Breast epithelium (tissue), 4 donors: ENCODE data around the gene RELB. TPM values are rescaled to one million over a fixed set of nuclear protein-coding genes. Genes with fewer than 3 reads are reported as not detected.

ENCODE experiments used
- DNase-seq, 2 donors: peaks; one replicate each; pipeline ENCODE4 v3.0.0-alpha.2; 2019; ENCODE audit warnings: low spot score in 2 of 2
- H3K27ac ChIP-seq, 2 donors: fragments of 200-600 bp; sonication (generic) in 1 of 2; one replicate each; pipeline ENCODE4 v1.5.1; 2016 to 2019; ENCODE audit warnings: mild to moderate bottlenecking in 1 of 2
- H3K27me3 ChIP-seq, 2 donors: fragments of 200-600 bp; sonication (generic) in 1 of 2; one replicate each; pipeline versions ENCODE4 v1.5.1 to v1.6.0; 2017 to 2019; ENCODE audit warnings: control low read depth in 1 of 2, mild to moderate bottlenecking in 1 of 2
- H3K36me3 ChIP-seq: fragments of 200-600 bp; one replicate; pipeline ENCODE4 v1.5.1; 2019
- H3K4me1 ChIP-seq, 2 donors: fragments of 200-600 bp; sonication (generic); one replicate each; pipeline ENCODE4 v1.5.1; 2016 to 2019; ENCODE audit warnings: control low read depth in 1 of 2
- H3K4me3 ChIP-seq, 3 donors: fragments of 200-600 bp; sonication (generic); 1 replicate in 2 of 3; 2 replicates in 1 of 3; pipeline ENCODE4 v1.5.1; 2016 to 2019; ENCODE audit warnings: mild to moderate bottlenecking in 3 of 3, moderate library complexity in 2 of 3
- H3K9me3 ChIP-seq, 2 donors: fragments of 200-600 bp; sonication (generic) in 1 of 2; one replicate each; pipeline ENCODE4 v1.5.1; 2016 to 2019; ENCODE audit warnings: control low read depth in 1 of 2
- POLR2A ChIP-seq: fragments of 450-650 bp; IDR thresholded peaks from one replicate; pipeline ENCODE4 v1.6.1; 2016; ENCODE audit warnings: antibody characterized with exemption, mild to moderate bottlenecking, moderate library complexity
- POLR2AphosphoS5 ChIP-seq, 3 donors: sonication (generic); formaldehyde crosslinking; IDR thresholded peaks; one replicate each; pipeline ENCODE4 v1.6.1; 2017; ENCODE audit warnings: antibody characterized with exemption in 3 of 3
- intact Hi-C: fragments of 100-400 bp; cut with DNase I; formaldehyde crosslinking; loops from one replicate; pipeline ENCODE4 v1.15.1; 2023; ENCODE audit warnings: low total_unique reads
- total RNA-seq, 3 donors: library from RNA; depleted of rRNA; stranded (reverse); fragments of >200 nt; gene quantifications; one replicate each; pipeline ENCODE4 v1.1.0, GENCODE V29; 2016
- TF ChIP-seq, protein P1 (sequence below), 3 donors: fragments of 450-650 bp; IDR thresholded peaks; one replicate each; pipeline ENCODE4 v1.5.1; 2016 to 2017; ENCODE audit warnings: antibody characterized with exemption in 3 of 3, mild to moderate bottlenecking in 3 of 3, moderate library complexity in 3 of 3

RELB gene
- total RNA-seq, 3 donors from 2014 or later: 5.8 to 12.5 (median 8.2) TPM

DNA sequence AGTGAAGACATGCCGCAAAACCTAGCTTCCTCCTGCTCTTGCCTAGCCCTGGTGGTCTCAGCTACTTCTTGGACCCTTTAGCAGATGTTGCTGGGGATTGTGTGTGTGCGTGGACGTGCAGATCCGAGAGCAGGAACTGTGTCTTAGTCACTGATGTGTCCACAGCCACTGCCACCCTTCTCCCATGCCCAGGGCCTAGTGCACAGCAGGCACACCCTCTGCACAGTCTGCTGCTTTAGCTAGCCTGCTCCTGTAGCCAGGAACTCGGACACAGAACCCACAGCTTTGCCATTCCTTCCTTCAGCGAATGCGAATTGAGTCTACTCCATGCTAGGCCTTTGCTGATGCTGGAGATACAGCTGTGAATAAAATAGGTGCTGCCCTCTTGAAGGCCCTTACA, 43.7 kb upstream of the RELB start:
- H3K4me3 ChIP-seq: no peak overlapping the region
- TF ChIP-seq POLR2A (no peak), POLR2AphosphoS5 (IDR thresholded peaks at IDR 0.05) (no peak)
- TF ChIP-seq, protein P1, sequence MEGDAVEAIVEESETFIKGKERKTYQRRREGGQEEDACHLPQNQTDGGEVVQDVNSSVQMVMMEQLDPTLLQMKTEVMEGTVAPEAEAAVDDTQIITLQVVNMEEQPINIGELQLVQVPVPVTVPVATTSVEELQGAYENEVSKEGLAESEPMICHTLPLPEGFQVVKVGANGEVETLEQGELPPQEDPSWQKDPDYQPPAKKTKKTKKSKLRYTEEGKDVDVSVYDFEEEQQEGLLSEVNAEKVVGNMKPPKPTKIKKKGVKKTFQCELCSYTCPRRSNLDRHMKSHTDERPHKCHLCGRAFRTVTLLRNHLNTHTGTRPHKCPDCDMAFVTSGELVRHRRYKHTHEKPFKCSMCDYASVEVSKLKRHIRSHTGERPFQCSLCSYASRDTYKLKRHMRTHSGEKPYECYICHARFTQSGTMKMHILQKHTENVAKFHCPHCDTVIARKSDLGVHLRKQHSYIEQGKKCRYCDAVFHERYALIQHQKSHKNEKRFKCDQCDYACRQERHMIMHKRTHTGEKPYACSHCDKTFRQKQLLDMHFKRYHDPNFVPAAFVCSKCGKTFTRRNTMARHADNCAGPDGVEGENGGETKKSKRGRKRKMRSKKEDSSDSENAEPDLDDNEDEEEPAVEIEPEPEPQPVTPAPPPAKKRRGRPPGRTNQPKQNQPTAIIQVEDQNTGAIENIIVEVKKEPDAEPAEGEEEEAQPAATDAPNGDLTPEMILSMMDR (IDR thresholded peaks at IDR 0.05): no peak
- no peak for DNase-seq
- intact Hi-C loops: no loop called here
- peak overlapping the region in 1 of 2 donors; percentile 8 for H3K27ac ChIP-seq
- H3K36me3 ChIP-seq: no peaks in the 10 kb centered on the region
- H3K9me3 ChIP-seq: no peaks in the 10 kb centered on the region
- no peaks in the 10 kb centered on the region for H3K27me3 ChIP-seq
- peaks cover 11 to 23% of the 10 kb centered on the region in 2 donors for H3K4me1 ChIP-seq

DNA sequence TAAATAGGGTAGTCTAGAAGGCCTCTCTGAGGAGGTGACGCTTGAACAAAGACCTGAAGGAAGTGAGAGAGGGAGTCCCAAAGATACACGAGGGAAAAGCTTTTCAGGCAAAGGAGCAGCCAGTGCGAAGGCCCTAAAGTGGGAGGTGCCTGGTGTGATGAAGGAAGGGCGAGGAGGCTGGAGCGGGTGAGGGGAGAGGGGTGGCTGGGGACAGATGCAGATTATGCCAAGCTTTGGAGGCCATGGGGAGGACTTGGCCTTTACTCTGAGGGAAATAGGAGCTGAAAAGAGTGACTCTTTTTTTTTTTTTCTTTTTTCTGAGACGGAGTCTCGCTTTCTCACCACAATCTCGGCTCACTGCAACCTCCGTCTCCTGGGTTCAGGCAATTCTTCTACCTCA, 43.2 kb upstream of the RELB start:
- TF ChIP-seq POLR2AphosphoS5 (IDR thresholded peaks at IDR 0.05): no peak
- TF ChIP-seq, protein P1 (IDR thresholded peaks at IDR 0.05): no peak
- TF ChIP-seq POLR2A: no peak
- no peak overlapping the region for H3K4me3 ChIP-seq
- H3K27ac ChIP-seq: no peak overlapping the region
- no peaks in the 10 kb centered on the region for H3K9me3 ChIP-seq
- DNase-seq: no peak
- intact Hi-C loops: no loop called here
- H3K4me1 ChIP-seq: peaks cover 11 to 23% of the 10 kb centered on the region in 2 donors
- H3K36me3 ChIP-seq: no peaks in the 10 kb centered on the region
- H3K27me3 ChIP-seq: no peaks in the 10 kb centered on the region

DNA sequence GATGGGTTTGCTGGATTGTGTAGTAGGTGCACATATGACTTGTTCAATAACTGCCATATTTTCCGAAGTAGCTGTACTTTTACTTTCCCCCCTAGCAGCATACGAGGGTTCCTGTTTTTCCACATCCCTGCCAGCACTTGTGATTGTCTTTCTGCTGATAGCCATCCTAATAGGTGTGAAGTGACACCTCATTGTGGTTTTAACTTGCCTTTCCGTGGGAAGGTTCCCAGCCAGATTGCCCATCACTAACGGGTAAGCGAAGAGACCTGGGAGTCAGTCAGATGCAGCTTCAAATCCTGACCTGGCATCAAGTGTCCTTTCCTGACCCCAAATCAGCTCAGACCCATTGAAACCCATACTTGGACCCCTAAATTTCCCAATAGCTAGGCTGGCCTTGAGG, 41.6 kb upstream of the RELB start:
- TF ChIP-seq POLR2AphosphoS5 (IDR thresholded peaks at IDR 0.05) (no peak), POLR2A (no peak)
- TF ChIP-seq, protein P1 (IDR thresholded peaks at IDR 0.05): no peak
- no peaks in the 10 kb centered on the region for H3K9me3 ChIP-seq
- no peaks in the 10 kb centered on the region for H3K27me3 ChIP-seq
- no peak for DNase-seq
- peaks cover 2% of the 10 kb centered on the region for H3K36me3 ChIP-seq
- intact Hi-C loops: no loop called here
- no peak overlapping the region for H3K27ac ChIP-seq
- peaks cover 11 to 17% of the 10 kb centered on the region in 2 donors for H3K4me1 ChIP-seq
- no peak overlapping the region for H3K4me3 ChIP-seq

DNA sequence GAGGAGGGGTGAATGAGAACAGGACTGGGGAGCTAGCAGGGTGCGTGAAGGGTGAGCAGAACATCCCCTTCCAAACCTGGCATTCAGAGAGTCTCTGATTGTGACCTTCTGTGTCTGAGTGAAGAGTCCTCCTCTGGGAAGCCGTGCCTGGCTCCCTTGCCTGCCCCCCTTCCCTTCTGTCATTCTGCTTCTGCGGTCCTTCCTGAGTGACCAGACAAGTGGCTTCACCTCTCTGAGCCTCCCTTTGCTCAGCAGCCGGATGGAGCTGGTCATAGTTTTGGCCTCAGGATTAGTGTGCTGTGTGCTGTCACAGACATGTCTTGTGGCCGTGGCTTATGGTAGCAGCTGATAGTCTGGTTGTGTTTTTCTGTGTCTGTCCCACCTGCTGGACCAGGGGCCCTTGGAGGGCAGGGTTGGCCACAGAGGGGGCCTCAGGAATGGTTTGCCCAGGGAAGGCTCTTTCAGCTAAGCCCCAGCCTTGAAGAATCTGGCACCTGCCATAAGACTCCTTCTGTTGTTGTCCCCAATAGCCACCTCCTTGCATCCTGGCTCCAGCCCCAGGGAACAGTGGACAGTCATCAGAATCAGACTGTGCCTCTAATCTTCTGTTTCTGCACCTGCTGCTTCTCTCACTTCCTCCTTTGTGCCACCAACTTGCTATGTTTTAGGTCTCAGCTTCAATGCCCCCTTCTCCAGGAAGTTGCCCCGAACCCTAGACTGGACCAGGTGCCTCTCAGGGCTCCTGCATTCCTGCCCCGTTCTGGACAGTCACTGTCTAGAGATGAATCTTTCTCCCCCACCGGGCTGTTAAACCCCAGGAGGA, 40.1 kb upstream of the RELB start:
- TF ChIP-seq, protein P1 (IDR thresholded peaks at IDR 0.05): no peak
- TF ChIP-seq POLR2AphosphoS5 (IDR thresholded peaks at IDR 0.05) (no peak), POLR2A (no peak)
- DNase-seq: no peak

DNA sequence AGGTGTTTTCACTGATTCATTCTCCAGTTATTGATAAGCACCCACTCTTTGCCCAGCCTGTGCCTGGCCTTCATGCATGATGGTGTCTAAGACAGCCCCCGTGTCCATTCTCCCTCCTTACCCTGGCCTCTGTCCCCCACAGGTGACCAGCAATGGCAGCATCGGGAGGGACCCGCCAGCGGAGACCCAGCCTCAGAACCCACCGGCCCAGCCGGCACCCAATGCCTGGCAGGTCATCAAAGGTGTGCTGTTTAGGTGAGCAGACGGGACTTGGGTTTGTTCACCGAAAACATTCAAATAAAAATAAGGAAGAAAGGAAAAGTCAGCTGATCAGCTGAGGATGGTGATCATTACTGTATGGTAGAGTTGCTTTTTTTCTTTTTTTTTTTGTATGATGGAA, 39.4 kb upstream of the RELB start:
- intact Hi-C loops: no loop called here
- Histone ChIP-seq H3K4me3 (no peak overlapping the region), H3K27ac (no peak overlapping the region), H3K27me3 (no peaks in the 10 kb centered on the region), H3K36me3 (peaks cover 4% of the 10 kb centered on the region), H3K9me3 (no peaks in the 10 kb centered on the region), H3K4me1 (peaks cover 0 to 10% of the 10 kb centered on the region in 2 donors)
- no peak for DNase-seq
- TF ChIP-seq POLR2A (no peak), POLR2AphosphoS5 (IDR thresholded peaks at IDR 0.05) (no peak)
- TF ChIP-seq, protein P1 (IDR thresholded peaks at IDR 0.05): no peak

More for the DNA sequence above, 40.1 kb upstream of the RELB start:
- peaks cover 7 to 17% of the 10 kb centered on the region in 2 donors for H3K4me1 ChIP-seq
- no peak overlapping the region for H3K4me3 ChIP-seq
- H3K27ac ChIP-seq: no peak overlapping the region
- H3K27me3 ChIP-seq: no peaks in the 10 kb centered on the region
- no peaks in the 10 kb centered on the region for H3K9me3 ChIP-seq
- H3K36me3 ChIP-seq: peaks cover 4% of the 10 kb centered on the region
- intact Hi-C loops: no loop called here
